ENCODE data around the gene SMIM32.

The SMIM32 gene

GRCh38 chr5:136188859-136189258, 4.1 kb downstream of the SMIM32 start:
- H3K27me3 ChIP-seq (replicated peaks; ENCODE audit: insufficient read depth, low read length): no peaks in the 10 kb centered on the region
- no peak overlapping the region for H3K27ac ChIP-seq (ENCODE audit: low read length)
- H3K9ac ChIP-seq (ENCODE audit: low read length): no peak overlapping the region
- no peaks in the 10 kb centered on the region for H3K79me2 ChIP-seq (ENCODE audit: low read length)
- no peak overlapping the region for H3K4me2 ChIP-seq (ENCODE audit: low read depth, low read length)
- no peaks in the 10 kb centered on the region for H3K9me2 ChIP-seq (replicated peaks; ENCODE audit: insufficient read depth, low read length)
- H3K4me3 ChIP-seq (ENCODE audit: low read length): no peak overlapping the region
- no peaks in the 10 kb centered on the region for H3F3A ChIP-seq (ENCODE audit: insufficient read depth, low read length)
- TF ChIP-seq EZH2 (optimal IDR thresholded peaks at IDR 0.05; ENCODE audit: low read depth, low read length) (no peak), CTCF (IDR thresholded peaks at IDR 0.05; ENCODE audit: low read length) (no peak), EZH2phosphoT487 (IDR thresholded peaks at IDR 0.05; ENCODE audit: low read length) (no peak)
- H3K9me3 ChIP-seq (replicated peaks; ENCODE audit: insufficient read depth, low read length): no peaks in the 10 kb centered on the region
- H2AFZ ChIP-seq (ENCODE audit: low read length): no peak overlapping the region
- no peaks in the 10 kb centered on the region for H3K36me3 ChIP-seq (replicated peaks; ENCODE audit: insufficient read depth, low read length)
- H3K4me1 ChIP-seq (ENCODE audit: low read length): no peaks in the 10 kb centered on the region
- no peaks in the 10 kb centered on the region for H4K20me1 ChIP-seq (ENCODE audit: insufficient read depth, low read length)
- DNase-seq: no peak

GRCh38 chr5:136186796-136187195, 6.2 kb downstream of the SMIM32 start:
- H3K36me3 ChIP-seq (replicated peaks; ENCODE audit: insufficient read depth, low read length): no peaks in the 10 kb centered on the region
- TF ChIP-seq EZH2phosphoT487 (IDR thresholded peaks at IDR 0.05; ENCODE audit: low read length) (no peak), EZH2 (optimal IDR thresholded peaks at IDR 0.05; ENCODE audit: low read depth, low read length) (no peak), CTCF (IDR thresholded peaks at IDR 0.05; ENCODE audit: low read length) (no peak)
- H3K4me3 ChIP-seq (ENCODE audit: low read length): no peak overlapping the region
- H3K9me3 ChIP-seq (replicated peaks; ENCODE audit: insufficient read depth, low read length): no peaks in the 10 kb centered on the region
- H3K9me2 ChIP-seq (replicated peaks; ENCODE audit: insufficient read depth, low read length): no peaks in the 10 kb centered on the region
- no peak overlapping the region for H3K4me2 ChIP-seq (ENCODE audit: low read depth, low read length)
- H3K4me1 ChIP-seq (ENCODE audit: low read length): no peaks in the 10 kb centered on the region
- no peak for DNase-seq
- no peaks in the 10 kb centered on the region for H3F3A ChIP-seq (ENCODE audit: insufficient read depth, low read length)
- no peaks in the 10 kb centered on the region for H4K20me1 ChIP-seq (ENCODE audit: insufficient read depth, low read length)
- no peak overlapping the region for H3K27ac ChIP-seq (ENCODE audit: low read length)
- H3K79me2 ChIP-seq (ENCODE audit: low read length): no peaks in the 10 kb centered on the region
- H2AFZ ChIP-seq (ENCODE audit: low read length): no peak overlapping the region
- no peak overlapping the region for H3K9ac ChIP-seq (ENCODE audit: low read length)
- no peaks in the 10 kb centered on the region for H3K27me3 ChIP-seq (replicated peaks; ENCODE audit: insufficient read depth, low read length)

- Histone ChIP-seq H3K4me2 (ENCODE audit: low read depth, low read length) (no peak overlapping the region), H3K36me3 (replicated peaks; ENCODE audit: insufficient read depth, low read length) (no peaks in the 10 kb centered on the region)
- TF ChIP-seq EZH2phosphoT487 (IDR thresholded peaks at IDR 0.05; ENCODE audit: low read length) (no peak), CTCF (IDR thresholded peaks at IDR 0.05; ENCODE audit: low read length) (no peak), EZH2 (optimal IDR thresholded peaks at IDR 0.05; ENCODE audit: low read depth, low read length) (no peak)
These were observed 6.8 kb downstream of the SMIM32 start for GRCh38 chr5:136185974-136186665.

More at GRCh38 chr5:136185974-136186665, 6.8 kb downstream of the SMIM32 start:
- H3K79me2 ChIP-seq (ENCODE audit: low read length): no peaks in the 10 kb centered on the region
- H3F3A ChIP-seq (ENCODE audit: insufficient read depth, low read length): no peaks in the 10 kb centered on the region
- H4K20me1 ChIP-seq (ENCODE audit: insufficient read depth, low read length): no peaks in the 10 kb centered on the region
- H3K27me3 ChIP-seq (replicated peaks; ENCODE audit: insufficient read depth, low read length): no peaks in the 10 kb centered on the region
- no peak overlapping the region for H3K27ac ChIP-seq (ENCODE audit: low read length)
- no peak for DNase-seq
- H3K4me1 ChIP-seq (ENCODE audit: low read length): no peaks in the 10 kb centered on the region
- no peak overlapping the region for H3K9ac ChIP-seq (ENCODE audit: low read length)
- no peak overlapping the region for H3K4me3 ChIP-seq (ENCODE audit: low read length)
- no peaks in the 10 kb centered on the region for H3K9me3 ChIP-seq (replicated peaks; ENCODE audit: insufficient read depth, low read length)
- H2AFZ ChIP-seq (ENCODE audit: low read length): no peak overlapping the region
- H3K9me2 ChIP-seq (replicated peaks; ENCODE audit: insufficient read depth, low read length): no peaks in the 10 kb centered on the region
